HCT116 (cell line): ENCODE data around the gene FXYD6. TPM values are rescaled to one million over a fixed set of nuclear protein-coding genes. Genes with fewer than 3 reads are reported as not detected.

Source experiments
- ATAC-seq: fragments of 200-7000 bp; cut with Tn5 transposase; 2 replicates; pipeline ENCODE4 v1.9.1; 2020; ENCODE audit warnings: mild to moderate bottlenecking, moderate library complexity
- BruUV-seq: library from RNA; stranded (reverse); fragments of 400-500 nt; replicated peaks from 2 replicates; lab custom pipeline; 2021; lab: Mats Ljungman, UMichigan
- CTCF ChIA-PET: fragments of 300-600 bp; sonication (Branson Sonifier 250); formaldehyde crosslinking; loops from one replicate; lab custom pipeline; 2021; ENCODE audit warnings: antibody characterized with exemption; lab: Charles Lee
- POLR2A ChIA-PET: fragments of 300-600, 350-600 bp; sonication (Branson Sonifier 250); formaldehyde crosslinking; loops from one replicate; lab custom pipeline; 2021; ENCODE audit warnings: antibody characterized with exemption; lab: Charles Lee
- RAD21 ChIA-PET, 2 experiments: fragments of 300-600 bp; sonication (Branson Sonifier 250); formaldehyde crosslinking; loops; one replicate each; lab custom pipeline; 2023; ENCODE audit warnings: low total read pairs in 2 of 2; ENCODE audit not compliant: uncharacterized antibody in 2 of 2, unreplicated experiment in 2 of 2, low non-redundant PET in 1 of 2; lab: Charles Lee
- DNase-seq: peaks from one replicate; pipeline ENCODE4 v3.0.0-alpha.2; 2010; ENCODE audit warnings: low read depth, low spot score
- H2AFZ ChIP-seq: fragments of 200-600 bp; shearing (Covaris generic), sonication (generic); 2 replicates; pipeline ENCODE4 v1.6.1; 2017; ENCODE audit warnings: low read depth, mixed run types, mixed read lengths, antibody characterized with exemption, low read length; ENCODE audit not compliant: poor library complexity, severe bottlenecking
- H3K27ac ChIP-seq: 2 replicates; pipeline ENCODE4 v1.5.1; 2012; ENCODE audit warnings: low read depth, low read length
- H3K27me3 ChIP-seq: fragments of 200-600 bp; sonication (generic); 2 replicates; pipeline ENCODE4 v1.6.1; 2016; ENCODE audit warnings: mixed run types, low read length, mixed read lengths; ENCODE audit not compliant: insufficient read depth
- H3K36me3 ChIP-seq, 2 experiments: fragments of 200-500 bp in 1 of 2; fragments of 200-600 bp in 1 of 2; sonication (Bioruptor generic) in 1 of 2; sonication (generic) in 1 of 2; 2 replicates each; pipeline versions ENCODE4 v1.5.1 to v1.6.1; 2014 to 2016; ENCODE audit warnings: low read length in 2 of 2, inconsistent platforms in 1 of 2, mixed read lengths in 1 of 2, mixed run types in 1 of 2; ENCODE audit not compliant: insufficient read depth in 2 of 2, control insufficient read depth in 1 of 2
- H3K4me1 ChIP-seq, 2 experiments: fragments of 200-600 bp in 1 of 2; sonication (generic) in 1 of 2; 2 replicates each; pipeline versions ENCODE4 v1.5.1 to v1.6.1; 2012 to 2017; ENCODE audit warnings: low read length in 2 of 2, inconsistent platforms in 1 of 2, mild to moderate bottlenecking in 1 of 2, mixed read lengths in 1 of 2, mixed run types in 1 of 2, moderate library complexity in 1 of 2; ENCODE audit not compliant: insufficient read depth in 2 of 2, control insufficient read depth in 1 of 2
- H3K4me2 ChIP-seq: fragments of 200-600 bp; sonication (generic); 2 replicates; pipeline ENCODE4 v1.6.1; 2017; ENCODE audit warnings: mixed run types, low read length, mixed read lengths
- H3K4me3 ChIP-seq, 2 experiments: fragments of 200-600 bp in 1 of 2; sonication (generic) in 1 of 2; replicated peaks in 1 of 2; 2 replicates each; pipeline ENCODE4 v1.5.1; 2011 to 2016; ENCODE audit warnings: low read length in 2 of 2, control low read depth in 1 of 2, low read depth in 1 of 2, mild to moderate bottlenecking in 1 of 2, mixed read lengths in 1 of 2, mixed run types in 1 of 2
- H3K79me2 ChIP-seq: fragments of 200-600 bp; sonication (generic); 2 replicates; pipeline ENCODE4 v1.6.1; 2017; ENCODE audit warnings: mild to moderate bottlenecking, mixed run types, low read length, moderate library complexity, mixed read lengths; ENCODE audit not compliant: insufficient read depth
- H3K9ac ChIP-seq: fragments of 200-600 bp; sonication (generic); 2 replicates; pipeline ENCODE4 v1.6.1; 2016; ENCODE audit warnings: low read length, mixed read lengths
- H3K9me2 ChIP-seq: fragments of 200-600 bp; sonication (generic), shearing (Covaris generic); 2 replicates; pipeline ENCODE4 v1.6.1; 2017; ENCODE audit warnings: mixed run types, mild to moderate bottlenecking, moderate library complexity; ENCODE audit not compliant: insufficient read depth
- H3K9me3 ChIP-seq, 2 experiments: fragments of 200-500 bp in 1 of 2; fragments of 200-600 bp in 1 of 2; sonication (Bioruptor generic) in 1 of 2; sonication (generic) in 1 of 2; 2 replicates each; pipeline ENCODE4 v1.6.1; 2014 to 2017; ENCODE audit warnings: low read length in 2 of 2, mixed read lengths in 2 of 2, inconsistent platforms in 1 of 2, low read depth in 1 of 2, mild to moderate bottlenecking in 1 of 2, mixed run types in 1 of 2, moderate library complexity in 1 of 2; ENCODE audit not compliant: control insufficient read depth in 1 of 2, insufficient read depth in 1 of 2
- H4K20me1 ChIP-seq: fragments of 200-600 bp; sonication (generic), shearing (Covaris generic); 2 replicates; pipeline ENCODE4 v1.6.1; 2017; ENCODE audit warnings: mixed run types, mild to moderate bottlenecking, moderate library complexity; ENCODE audit not compliant: insufficient read depth
- CBX3 ChIP-seq: IDR thresholded peaks from 2 replicates; pipeline ENCODE4 v1.6.1; 2012; ENCODE audit warnings: low read depth
- CEBPB ChIP-seq: IDR thresholded peaks from 2 replicates; pipeline ENCODE4 v1.6.1; 2012; ENCODE audit warnings: low read depth
- CTCF ChIP-seq, 3 experiments: fragments of 200-600 bp in 1 of 3; sonication (generic) in 1 of 3; IDR thresholded peaks in 2 of 3; conservative IDR thresholded peaks in 1 of 3; 2 replicates each; pipeline ENCODE4 v1.5.1; 2012 to 2017; ENCODE audit warnings: low read depth in 2 of 3, low read length in 2 of 3, antibody characterized with exemption in 1 of 3, borderline replicate concordance in 1 of 3, control low read depth in 1 of 3, mild to moderate bottlenecking in 1 of 3, mixed read lengths in 1 of 3, mixed run types in 1 of 3, moderate library complexity in 1 of 3; ENCODE audit not compliant: insufficient read depth in 1 of 3
- EGR1 ChIP-seq: IDR thresholded peaks from 2 replicates; pipeline ENCODE4 v1.6.1; 2012; ENCODE audit warnings: low read depth
- ELF1 ChIP-seq: IDR thresholded peaks from 2 replicates; pipeline ENCODE4 v1.6.1; 2012; ENCODE audit warnings: low read depth, borderline replicate concordance
- EZH2phosphoT487 ChIP-seq: fragments of 200-600 bp; IDR thresholded peaks from 2 replicates; pipeline ENCODE4 v1.6.1; 2018; ENCODE audit warnings: antibody characterized with exemption, borderline replicate concordance
- FOSL1 ChIP-seq: IDR thresholded peaks from 2 replicates; pipeline ENCODE4 v1.6.1; 2012; ENCODE audit warnings: low read depth
- JUND ChIP-seq: IDR thresholded peaks from 2 replicates; pipeline ENCODE4 v1.6.1; 2012
- MAX ChIP-seq: IDR thresholded peaks from 2 replicates; pipeline ENCODE4 v1.6.1; 2012
- POLR2A ChIP-seq: IDR thresholded peaks from 2 replicates; pipeline ENCODE4 v1.7.0; 2011; ENCODE audit warnings: borderline replicate concordance; ENCODE audit not compliant: insufficient read depth, insufficient read length; ENCODE audit errors: extremely low read depth
- POLR2AphosphoS5 ChIP-seq: IDR thresholded peaks from 2 replicates; pipeline ENCODE4 v1.6.1; 2011; ENCODE audit warnings: mild to moderate bottlenecking, low read depth, low read length, moderate library complexity
- RAD21 ChIP-seq: IDR thresholded peaks from 2 replicates; pipeline ENCODE4 v1.6.1; 2012; ENCODE audit warnings: low read depth, mild to moderate bottlenecking
- SIN3A ChIP-seq: IDR thresholded peaks from 2 replicates; pipeline ENCODE4 v1.6.1; 2012; ENCODE audit warnings: low read depth
- SRF ChIP-seq: IDR thresholded peaks from 2 replicates; pipeline ENCODE4 v1.6.1; 2012; ENCODE audit warnings: low read depth
- TCF7L2 ChIP-seq: IDR thresholded peaks from 2 replicates; pipeline ENCODE4 v1.7.0; 2011; ENCODE audit warnings: borderline replicate concordance, inconsistent platforms; ENCODE audit not compliant: insufficient read depth, insufficient read length; ENCODE audit errors: extremely low read depth
- YY1 ChIP-seq: IDR thresholded peaks from 2 replicates; pipeline ENCODE4 v1.6.1; 2011; ENCODE audit warnings: low read length, low read depth, moderate library complexity, mild to moderate bottlenecking; ENCODE audit not compliant: insufficient replicate concordance; ENCODE audit errors: extremely low read depth
- ZBTB33 ChIP-seq: IDR thresholded peaks from 2 replicates; pipeline ENCODE4 v1.6.1; 2011; ENCODE audit warnings: mild to moderate bottlenecking, low read length, moderate library complexity; ENCODE audit not compliant: insufficient replicate concordance; ENCODE audit errors: extremely low read depth
- ZFX ChIP-seq: fragments of 450-650 bp; IDR thresholded peaks from 2 replicates; pipeline ENCODE4 v1.6.1; 2017
- intact Hi-C: fragments of 100-400 bp; cut with micrococcal nuclease; formaldehyde crosslinking; loops from 2 replicates; pipeline ENCODE4 v1.10.0; 2022
- total RNA-seq: library from RNA; stranded (reverse); gene quantifications from one replicate; pipeline ENCODE4 v1.2.1, GENCODE V29; 2021; ENCODE audit not compliant: unreplicated experiment

The FXYD6 gene
- total RNA-seq, 1 experiment from 2014 or later = 2.5 TPM

- no peaks in the 10 kb centered on the region for H3K79me2 ChIP-seq
- ATAC-seq (no peak), DNase-seq (no peak)
- no peaks in the 10 kb centered on the region for H3K36me3 ChIP-seq
- ChIA-PET CTCF (interaction anchor here (7.2 kb wide), 1 partner anchor 107 kb away, joined by 143 read pairs; no protein-coding TSS in a partner anchor), RAD21 (no interaction called here), POLR2A (no interaction called here)
- intact Hi-C loops = no loop called here
- H4K20me1 ChIP-seq = no peaks in the 10 kb centered on the region
- no peak overlapping the region for H2AFZ ChIP-seq
- BruUV-seq = no TSS peak
- H3K9ac ChIP-seq = no peak overlapping the region
- H3K27me3 ChIP-seq = peaks cover 7% of the 10 kb centered on the region; the same call in 1 of the 2 replicates
- no peaks in the 10 kb centered on the region for H3K9me3 ChIP-seq
- H3K9me2 ChIP-seq = no peaks in the 10 kb centered on the region
- H3K4me1 ChIP-seq = no peaks in the 10 kb centered on the region; a peak in 1 of 4 replicates
- H3K4me3 ChIP-seq = no peak overlapping the region
- H3K27ac ChIP-seq = no peak overlapping the region
- H3K4me2 ChIP-seq = no peak overlapping the region
- TF ChIP-seq ELF1 (no peak), EGR1 (no peak), SRF (no peak), TCF7L2 (no peak), RAD21 (no peak), MAX (no peak), CEBPB (no peak), CBX3 (no peak), JUND (no peak), POLR2AphosphoS5 (no peak), EZH2phosphoT487 (no peak), YY1 (no peak), CTCF (IDR thresholded peaks at IDR 0.05 in 2 of 3, conservative IDR thresholded peaks at IDR 0.05 in 1 of 3; ENCODE audit: borderline replicate concordance in 1 of 3, insufficient read depth in 1 of 3, low read depth in 2 of 3, low read length in 2 of 3) (no peak), SIN3A (no peak), ZFX (no peak), POLR2A (no peak), ZBTB33 (no peak), FOSL1 (no peak)
Measured at GRCh38 chr11:117839936-117840813, 36.3 kb downstream of the FXYD6 start.
